MM.1S (cell line): Measurements from ENCODE around the gene RABGAP1L.

Experiments used
- DNase-seq: peaks from one replicate; pipeline ENCODE4 v3.0.0-alpha.2; 2015
- H2AFZ ChIP-seq: fragments of 300-600 bp; sonication (generic); 2 replicates; pipeline ENCODE4 v1.6.0; 2016; ENCODE audit warnings: antibody characterized with exemption, low read length
- H3F3A ChIP-seq: fragments of 300-600 bp; sonication (generic); 2 replicates; pipeline ENCODE4 v1.6.1; 2016; ENCODE audit warnings: mild to moderate bottlenecking, antibody characterized with exemption, low read length, moderate library complexity, mixed read lengths; ENCODE audit not compliant: insufficient read depth
- H3K27ac ChIP-seq: fragments of 300-600 bp; sonication (generic); 2 replicates; pipeline ENCODE4 v1.5.1; 2016; ENCODE audit warnings: mild to moderate bottlenecking, low read length
- H3K27me3 ChIP-seq: fragments of 300-600 bp; sonication (generic); replicated peaks from 2 replicates; pipeline ENCODE4 v1.6.0; 2016; ENCODE audit warnings: low read length; ENCODE audit not compliant: insufficient read depth
- H3K36me3 ChIP-seq: fragments of 300-600 bp; sonication (generic); replicated peaks from 2 replicates; pipeline ENCODE4 v1.6.1; 2016; ENCODE audit warnings: mild to moderate bottlenecking, low read length, mixed read lengths; ENCODE audit not compliant: insufficient read depth
- H3K4me1 ChIP-seq: fragments of 300-600 bp; sonication (generic); 2 replicates; pipeline ENCODE4 v1.6.1; 2016; ENCODE audit warnings: low read length, mixed read lengths
- H3K4me2 ChIP-seq: fragments of 300-600 bp; sonication (generic); 2 replicates; pipeline ENCODE4 v1.6.0; 2016; ENCODE audit warnings: low read depth, low read length
- H3K4me3 ChIP-seq: fragments of 300-600 bp; sonication (generic); 2 replicates; pipeline ENCODE4 v1.5.1; 2016; ENCODE audit warnings: low read length, mixed read lengths
- H3K79me2 ChIP-seq: fragments of 300-600 bp; sonication (generic); 2 replicates; pipeline ENCODE4 v1.6.1; 2016; ENCODE audit warnings: mixed run types, low read length, mixed read lengths
- H3K9ac ChIP-seq: fragments of 300-600 bp; sonication (generic); 2 replicates; pipeline ENCODE4 v1.6.1; 2016; ENCODE audit warnings: low read length, mixed read lengths
- H3K9me2 ChIP-seq: fragments of 300-600 bp; sonication (generic); replicated peaks from 2 replicates; pipeline ENCODE4 v1.6.1; 2016; ENCODE audit warnings: mild to moderate bottlenecking, low read length, mixed read lengths; ENCODE audit not compliant: insufficient read depth
- H3K9me3 ChIP-seq: fragments of 300-600 bp; sonication (generic); replicated peaks from 2 replicates; pipeline ENCODE4 v1.6.1; 2016; ENCODE audit warnings: mild to moderate bottlenecking, low read length, mixed read lengths; ENCODE audit not compliant: insufficient read depth
- H4K20me1 ChIP-seq: fragments of 300-600 bp; sonication (generic); 2 replicates; pipeline ENCODE4 v1.6.1; 2016; ENCODE audit warnings: mild to moderate bottlenecking, low read length, moderate library complexity, mixed read lengths; ENCODE audit not compliant: insufficient read depth
- CTCF ChIP-seq: fragments of 300-600 bp; sonication (generic); IDR thresholded peaks from 2 replicates; pipeline ENCODE4 v1.5.1; 2016; ENCODE audit warnings: antibody characterized with exemption, low read length, mixed read lengths
- EZH2 ChIP-seq: fragments of 300-600 bp; sonication (generic); optimal IDR thresholded peaks from 2 replicates; pipeline ENCODE3; 2017; ENCODE audit warnings: low read depth, mild to moderate bottlenecking, antibody characterized with exemption, low read length, mixed read lengths
- EZH2phosphoT487 ChIP-seq: fragments of 300-600 bp; sonication (generic); IDR thresholded peaks from 2 replicates; pipeline ENCODE4 v1.6.1; 2018; ENCODE audit warnings: antibody characterized with exemption, low read length

The RABGAP1L gene

DNA sequence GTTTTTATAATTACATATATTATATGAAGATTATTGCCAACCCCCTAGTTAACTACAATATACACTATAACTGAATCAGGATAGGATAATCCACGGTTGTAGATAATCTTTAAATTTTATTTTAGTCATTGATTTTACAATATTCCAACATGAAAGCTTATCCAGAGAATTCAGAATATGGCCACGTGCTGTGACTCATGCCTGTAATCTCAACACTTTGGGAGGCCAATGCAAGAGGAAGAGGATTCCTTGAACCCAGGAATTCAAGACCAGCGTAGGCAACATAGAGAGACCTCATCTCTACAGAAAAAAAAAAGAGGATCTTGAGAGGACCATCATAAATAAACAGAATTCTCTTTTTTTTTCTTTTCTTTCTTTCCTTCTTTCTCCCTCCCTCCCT is 720.9 kb downstream of the RABGAP1L start:
- H3K36me3 ChIP-seq: no peaks in the 10 kb centered on the region
- H3K4me2 ChIP-seq: no peak overlapping the region
- H3F3A ChIP-seq: peaks cover 6% of the 10 kb centered on the region
- H3K9ac ChIP-seq: no peak overlapping the region
- peaks cover 8% of the 10 kb centered on the region for H3K4me1 ChIP-seq
- H2AFZ ChIP-seq: no peak overlapping the region
- H3K9me3 ChIP-seq: no peaks in the 10 kb centered on the region
- H3K4me3 ChIP-seq: no peak overlapping the region
- H4K20me1 ChIP-seq: no peaks in the 10 kb centered on the region
- H3K27me3 ChIP-seq: no peaks in the 10 kb centered on the region
- no peak overlapping the region for H3K27ac ChIP-seq
- no peaks in the 10 kb centered on the region for H3K79me2 ChIP-seq
- DNase-seq: no peak
- no peaks in the 10 kb centered on the region for H3K9me2 ChIP-seq
- no peak for TF ChIP-seq EZH2phosphoT487
- no peak for TF ChIP-seq EZH2
- TF ChIP-seq CTCF: no peak

DNA sequence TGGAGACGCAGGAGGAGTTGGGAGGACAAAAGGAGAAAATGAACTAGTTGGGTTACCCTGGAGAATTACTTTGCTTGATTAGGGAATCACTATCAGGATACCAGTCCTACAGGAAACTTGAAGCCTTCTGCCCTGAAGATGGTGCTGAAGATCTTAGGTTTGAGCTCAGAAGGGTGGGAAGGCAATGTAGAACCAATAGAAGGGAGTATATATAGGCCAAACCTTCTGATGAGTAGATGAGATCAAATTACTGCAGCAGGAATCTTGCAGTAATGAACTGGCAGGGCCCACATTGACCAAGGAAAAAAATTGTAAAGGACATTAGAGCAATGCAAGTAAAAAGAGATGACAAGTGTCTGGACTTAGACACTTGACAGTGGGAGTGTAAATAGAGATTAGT is 724.1 kb downstream of the RABGAP1L start:
- peak; percentile 38 for DNase-seq
- H3K36me3 ChIP-seq: no peaks in the 10 kb centered on the region
- no peak overlapping the region for H3K9ac ChIP-seq
- no peak for TF ChIP-seq EZH2
- peak; percentile 26 for TF ChIP-seq CTCF
- no peaks in the 10 kb centered on the region for H3F3A ChIP-seq
- no peaks in the 10 kb centered on the region for H3K9me3 ChIP-seq
- H3K79me2 ChIP-seq: no peaks in the 10 kb centered on the region
- no peak overlapping the region for H3K27ac ChIP-seq
- H3K27me3 ChIP-seq: no peaks in the 10 kb centered on the region
- no peaks in the 10 kb centered on the region for H4K20me1 ChIP-seq
- H3K4me1 ChIP-seq: no peaks in the 10 kb centered on the region
- no peaks in the 10 kb centered on the region for H3K9me2 ChIP-seq
- no peak overlapping the region for H3K4me2 ChIP-seq
- no peak overlapping the region for H3K4me3 ChIP-seq
- no peak overlapping the region for H2AFZ ChIP-seq

- no peaks in the 10 kb centered on the region for H4K20me1 ChIP-seq
- no peak overlapping the region for H2AFZ ChIP-seq
- H3F3A ChIP-seq: no peaks in the 10 kb centered on the region
- H3K9me2 ChIP-seq: no peaks in the 10 kb centered on the region
- H3K4me2 ChIP-seq: no peak overlapping the region
- no peak overlapping the region for H3K4me3 ChIP-seq
- DNase-seq: no peak
- H3K36me3 ChIP-seq: no peaks in the 10 kb centered on the region
- H3K4me1 ChIP-seq: no peaks in the 10 kb centered on the region
- no peaks in the 10 kb centered on the region for H3K9me3 ChIP-seq
- TF ChIP-seq EZH2phosphoT487 (no peak), EZH2 (no peak), CTCF (no peak)
- no peak overlapping the region for H3K27ac ChIP-seq
- no peak overlapping the region for H3K9ac ChIP-seq
- no peaks in the 10 kb centered on the region for H3K79me2 ChIP-seq
- H3K27me3 ChIP-seq: no peaks in the 10 kb centered on the region
Observed at GRCh38 chr1:174884038-174884437, 724.7 kb downstream of the RABGAP1L start.
